SK-N-DZ (cell line): Measurements from ENCODE around the gene SH3TC1.

Experiments
- DNase-seq: peaks from one replicate; pipeline ENCODE4 v3.0.0-alpha.2; 2015; ENCODE audit warnings: low spot score

SH3TC1 gene

GRCh38 chr4:8286719-8287342 is 87.7 kb downstream of the SH3TC1 start:
- DNase-seq: no peak

- no peak for DNase-seq
Observed at GRCh38 chr4:8287343-8288280, 88.5 kb downstream of the SH3TC1 start.

GRCh38 chr4:8289151-8289750 is 90.2 kb downstream of the SH3TC1 start:
- no peak for DNase-seq

DNA sequence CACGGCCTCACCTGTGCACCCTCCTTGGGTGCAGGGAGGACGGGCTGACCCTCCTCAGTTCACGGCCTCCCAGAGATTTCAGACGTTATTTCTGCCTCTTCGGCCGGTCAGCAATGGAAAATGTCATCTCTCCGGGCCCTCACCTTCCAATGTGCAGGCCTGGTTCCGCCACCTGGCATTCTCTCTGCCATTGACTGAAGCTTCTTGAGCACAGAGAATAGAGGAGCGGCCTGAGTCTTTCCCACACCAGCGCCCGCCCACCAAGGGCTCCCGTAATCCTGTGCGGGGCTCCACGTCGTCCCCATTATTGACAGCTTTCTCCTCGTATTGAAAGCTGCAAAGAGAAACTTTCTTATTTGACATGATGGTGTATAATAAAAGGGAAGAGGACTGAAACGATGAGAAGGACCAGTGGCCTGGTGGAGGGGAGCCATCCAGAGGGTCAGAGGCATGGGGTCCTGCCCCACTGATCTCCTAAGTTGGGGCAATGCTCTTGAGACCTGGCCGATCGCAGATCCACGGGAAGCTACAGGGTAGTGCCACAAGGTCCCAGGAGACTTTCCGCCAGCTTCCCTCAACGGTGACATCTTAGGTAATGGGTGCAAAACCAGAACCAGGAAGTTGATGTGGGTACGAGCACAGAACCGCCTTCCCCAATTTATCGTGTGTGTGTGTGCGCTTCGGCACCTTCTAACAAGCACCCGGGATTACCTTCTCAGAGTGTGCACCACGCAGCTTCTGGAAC is 91.0 kb downstream of the SH3TC1 start:
- DNase-seq: no peak

GRCh38 chr4:8290701-8290970 is 91.5 kb downstream of the SH3TC1 start:
- DNase-seq: no peak
